ENCODE measurements around the gene APP. TPM values are rescaled to one million over a fixed set of nuclear protein-coding genes. Genes with fewer than 3 reads are reported as not detected.

APP gene
- total and polyA plus RNA-seq, 2 of the 13 experiments (the other 11 are each of a cell fraction or from before 2014, with no cell fraction given): 70.6 to 262 TPM

DNA sequence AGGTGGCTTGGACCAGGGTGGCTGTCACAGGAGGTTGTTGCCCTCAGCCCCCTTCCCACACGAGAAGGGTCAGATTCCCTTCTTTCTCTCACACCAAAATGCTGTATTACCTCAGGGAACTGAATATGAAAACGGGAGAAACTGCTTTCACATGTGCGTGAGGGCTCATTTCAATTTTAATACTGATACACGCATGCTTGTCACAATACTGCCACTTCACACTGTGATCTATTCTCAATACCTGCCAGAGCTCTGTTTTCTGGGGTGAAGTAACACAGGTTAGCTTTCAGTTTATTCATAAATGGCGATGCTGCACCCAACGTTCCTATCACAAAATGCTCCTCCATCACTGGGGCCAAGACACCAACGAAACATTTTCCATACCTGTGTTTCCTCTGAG is 181.8 kb downstream of the APP start:
- no peaks in the 10 kb centered on the region for H3K79me2 ChIP-seq (ENCODE audit: insufficient read depth, low read length)
- H2AFZ ChIP-seq (ENCODE audit: low read length): no peak overlapping the region
- intact Hi-C loops (cut with micrococcal nuclease; ENCODE audit: unreplicated experiment): no loop called here
- H3K36me3 ChIP-seq (replicated peaks in 1 of 2; ENCODE audit: control insufficient read depth in 1 of 2, insufficient read depth in 2 of 2, low read length in 2 of 2): no peaks in the 10 kb centered on the region
- H3K9me3 ChIP-seq (ENCODE audit: low read length): no peaks in the 10 kb centered on the region
- no peak for FAIRE-seq
- in situ Hi-C loops (cut with HindIII; ENCODE audit: extremely low pct_ligation_motif_present, low pct_unique_long_range_greater_than_20kb): no loop called here
- BruUV-seq (replicated peaks): no TSS peak
- ATAC-seq: no peak
- POLR2A ChIA-PET: no interaction called here
- TF ChIP-seq HMG20A (CRISPR knock-in tag; IDR thresholded peaks at IDR 0.05; ENCODE audit: borderline replicate concordance) (no peak), CEBPB (IDR thresholded peaks at IDR 0.05; ENCODE audit: borderline replicate concordance, low read depth, low read length) (no peak), MED8 (CRISPR knock-in tag; IDR thresholded peaks at IDR 0.05; ENCODE audit: insufficient replicate concordance) (no peak), ZFAT (CRISPR knock-in tag; conservative IDR thresholded peaks at IDR 0.05) (no peak), IRX3 (CRISPR knock-in tag; IDR thresholded peaks at IDR 0.05; ENCODE audit: borderline replicate concordance, low read depth) (no peak), HNRNPH1 (optimal IDR thresholded peaks at IDR 0.05; ENCODE audit: low read depth, low read length) (no peak), ZNF816 (CRISPR knock-in tag; IDR thresholded peaks at IDR 0.05; ENCODE audit: borderline replicate concordance) (no peak), ZNF549 (CRISPR knock-in tag; IDR thresholded peaks at IDR 0.05) (no peak), NR2F2 (IDR thresholded peaks at IDR 0.05; ENCODE audit: borderline replicate concordance, low read depth) (no peak), AGO2 (optimal IDR thresholded peaks at IDR 0.05; ENCODE audit: low read depth, low read length) (no peak), ZNF17 (CRISPR knock-in tag; IDR thresholded peaks at IDR 0.05) (no peak), KMT2A (CRISPR knock-in tag; IDR thresholded peaks at IDR 0.05) (no peak), CBX5 (CRISPR knock-in tag; IDR thresholded peaks at IDR 0.05; ENCODE audit: borderline replicate concordance) (no peak), ZNF30 (CRISPR knock-in tag; IDR thresholded peaks at IDR 0.05) (no peak), MAZ (IDR thresholded peaks at IDR 0.05; ENCODE audit: borderline replicate concordance, low read depth, low read length) (no peak), MAZ (CRISPR knock-in tag; IDR thresholded peaks at IDR 0.05; ENCODE audit: low read depth) (no peak), ZNF777 (CRISPR knock-in tag; IDR thresholded peaks at IDR 0.05) (no peak), PCBP2 (optimal IDR thresholded peaks at IDR 0.05; ENCODE audit: low read depth, low read length, poor library complexity, severe bottlenecking) (no peak), MED13 (CRISPR knock-in tag; IDR thresholded peaks at IDR 0.05) (no peak)
- TF ChIP-seq, protein P1, sequence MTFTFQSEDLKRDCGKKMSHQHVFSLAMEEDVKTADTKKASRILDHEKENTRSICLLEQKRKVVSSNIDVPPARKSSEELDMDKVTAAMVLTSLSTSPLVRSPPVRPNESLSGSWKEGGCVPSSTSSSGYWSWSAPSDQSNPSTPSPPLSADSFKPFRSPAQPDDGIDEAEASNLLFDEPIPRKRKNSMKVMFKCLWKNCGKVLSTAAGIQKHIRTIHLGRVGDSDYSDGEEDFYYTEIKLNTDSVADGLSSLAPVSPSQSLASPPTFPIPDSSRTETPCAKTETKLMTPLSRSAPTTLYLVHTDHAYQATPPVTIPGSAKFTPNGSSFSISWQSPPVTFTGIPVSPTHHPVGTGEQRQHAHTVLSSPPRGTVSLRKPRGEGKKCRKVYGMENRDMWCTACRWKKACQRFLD (CRISPR knock-in tag; IDR thresholded peaks at IDR 0.05; ENCODE audit: borderline replicate concordance): no peak
- no peak for DNase-seq (ENCODE audit: low spot score)
- H3K4me2 ChIP-seq (ENCODE audit: low read depth, low read length): no peak overlapping the region
- no peak overlapping the region for H3K27ac ChIP-seq (ENCODE audit: extremely low read length, insufficient read depth, low read length)
- H3K27me3 ChIP-seq (ENCODE audit: control insufficient read depth in 1 of 2, insufficient read depth in 2 of 2, low read length in 2 of 2): no peaks in the 10 kb centered on the region
- CTCF ChIA-PET (ENCODE audit: low intra/inter-chr PET ratio, low total read pairs): no interaction called here
- H4K20me1 ChIP-seq (ENCODE audit: insufficient read depth, low read length): no peaks in the 10 kb centered on the region
- no peaks in the 10 kb centered on the region for H3K4me1 ChIP-seq (ENCODE audit: insufficient read depth, low read length)
- no peak overlapping the region for H3K4me3 ChIP-seq (replicated peaks in 1 of 3; ENCODE audit: insufficient read depth in 1 of 3, low read depth in 2 of 3, low read length in 3 of 3)
- H3K9ac ChIP-seq (ENCODE audit: insufficient read depth, low read depth, low read length): no peak overlapping the region
- 48% methylated on average over 7 of the region's 7 CpGs for WGBS (ENCODE audit: low lambda C conversion rate)

Measured in HepG2 (cell line).